Effector CD8-positive, alpha-beta T cell (primary cell): ENCODE measurements around the gene NXPE3.
A peak's percentile ranks its signal among the peaks of the same experiment; 100 is the strongest.
"Not testable (repeated sequence)": the region's sequence is repeated elsewhere in the genome, so short reads cannot be mapped to it uniquely, and the experiment has no call there.

ENCODE experiments used
- DNase-seq: peaks from one replicate; lab custom pipeline; 2025; lab: John Stamatoyannopoulos, UW
- total RNA-seq, 4 experiments: gene quantifications; one replicate each; lab custom pipeline; 2026; lab: John Stamatoyannopoulos, UW

Gene NXPE3
- 53.3 to 109 (median 80.7) reads per million in 4 experiments for total RNA-seq

- peak; percentile 90 for DNase-seq
Measured at GRCh38 chr3:101779047-101779821, at the start of gene NXPE3. NXPE3 (plus strand) TSS chr3:101779211; CDS start chr3:101785597, 6,386 bp downstream.

- DNase-seq: no peak
Measured at GRCh38 chr3:101729586-101729985, 49.4 kb upstream of the NXPE3 start.

- no peak for DNase-seq
Measured at GRCh38 chr3:101730839-101731238, 48.2 kb upstream of the NXPE3 start.

GRCh38 chr3:101732240-101732641 lies 46.8 kb upstream of the NXPE3 start:
- DNase-seq: no peak

DNA sequence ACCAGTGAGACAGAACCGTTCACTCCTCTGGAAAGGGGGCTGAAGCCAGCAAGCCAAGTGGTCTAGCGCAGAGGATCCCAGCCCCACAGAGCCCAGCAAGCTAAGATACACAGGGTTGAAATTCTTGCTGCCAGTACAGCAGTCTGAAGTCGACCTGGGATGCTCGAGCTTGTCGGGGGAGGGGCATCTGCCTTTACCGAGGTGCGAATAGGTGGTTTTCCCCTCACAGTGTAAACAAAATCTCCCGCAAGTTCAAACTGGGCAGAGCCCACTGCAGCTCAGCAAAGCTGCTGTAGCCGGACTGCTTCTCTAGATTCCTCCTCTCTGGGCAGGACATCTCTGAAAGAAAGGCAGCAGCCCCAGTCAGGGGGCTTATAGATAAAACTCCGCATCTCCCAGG lies 43.2 kb upstream of the NXPE3 start:
- no peak for DNase-seq

GRCh38 chr3:101741914-101742313 lies 37.1 kb upstream of the NXPE3 start:
- not testable (repeated sequence) for DNase-seq

DNA sequence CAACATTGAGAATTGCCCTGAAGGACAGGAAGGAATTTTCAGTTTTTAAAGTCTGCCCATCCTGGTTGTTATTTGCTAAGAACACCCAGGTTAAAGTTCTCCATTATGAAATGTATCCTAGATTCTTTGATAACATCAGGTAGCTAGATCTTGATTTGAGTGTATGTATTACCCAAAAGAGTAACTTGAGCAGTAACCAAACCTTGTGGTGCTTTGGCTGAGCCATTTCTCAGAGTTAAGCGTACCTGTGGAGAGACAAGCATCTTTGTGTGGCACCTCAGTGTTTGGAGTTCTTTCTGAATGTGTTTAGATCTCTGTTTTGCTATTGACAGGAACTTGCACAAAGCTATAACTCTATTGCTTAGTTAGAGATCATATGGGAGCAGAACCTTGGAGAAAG lies 34.2 kb upstream of the NXPE3 start:
- DNase-seq: no peak

DNA sequence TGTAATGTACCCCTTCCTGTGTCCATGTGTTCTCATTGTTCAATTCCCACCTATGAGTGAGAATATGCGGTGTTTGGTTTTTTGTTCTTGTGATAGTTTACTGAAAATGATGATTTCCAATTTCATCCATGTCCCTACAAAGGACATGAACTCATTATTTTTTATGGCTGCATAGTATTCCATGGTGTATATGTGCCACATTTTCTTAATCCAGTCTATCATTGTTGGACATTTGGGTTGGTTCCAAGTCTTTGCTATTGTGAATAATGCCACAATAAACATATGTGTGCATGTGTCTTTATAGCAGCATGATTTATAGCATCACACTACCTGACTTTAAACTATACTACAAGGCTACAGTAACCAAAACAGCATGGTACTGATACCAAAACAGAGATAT lies 33.1 kb upstream of the NXPE3 start:
- not testable (repeated sequence) for DNase-seq

GRCh38 chr3:101753386-101754113 lies 25.5 kb upstream of the NXPE3 start:
- not testable (repeated sequence) for DNase-seq

- DNase-seq: no peak
Measured at GRCh38 chr3:101758224-101758623, 20.8 kb upstream of the NXPE3 start.

GRCh38 chr3:101762041-101762646 lies 16.9 kb upstream of the NXPE3 start:
- DNase-seq: no peak

GRCh38 chr3:101777745-101778281 lies 1.2 kb upstream of the NXPE3 start:
- DNase-seq: not testable (repeated sequence)

DNA sequence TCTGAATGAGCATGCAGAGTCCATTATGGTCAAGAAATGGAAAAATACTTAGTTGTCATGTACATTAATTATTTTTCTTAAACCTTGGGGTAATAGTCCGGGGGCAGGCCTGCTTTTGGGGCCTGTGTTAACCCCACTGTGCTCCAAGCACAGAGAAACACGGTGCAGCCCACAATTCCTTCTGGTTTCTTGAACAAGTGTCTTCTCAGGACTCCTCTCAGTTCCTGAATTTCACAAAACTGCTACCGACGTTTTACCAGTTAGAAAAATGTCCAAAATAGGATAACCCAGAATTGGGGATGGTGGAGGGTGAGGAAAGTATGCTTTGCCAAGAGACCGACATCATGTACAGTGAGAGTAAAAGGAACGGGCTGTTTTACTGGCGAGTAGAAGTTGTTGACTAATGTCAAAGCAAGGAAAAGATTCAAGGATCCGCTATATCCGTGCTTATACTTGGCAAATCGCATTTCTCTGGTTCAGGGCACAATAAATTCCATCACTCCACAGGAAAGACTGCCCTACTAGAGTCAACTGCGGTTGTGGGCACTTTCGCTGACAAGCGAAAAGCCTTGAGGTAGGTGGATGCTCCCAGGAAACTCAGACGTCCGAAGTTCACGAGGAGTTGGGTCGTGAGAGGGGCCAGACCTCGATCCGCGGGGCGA lies 495 bp upstream of the NXPE3 start:
- no peak for DNase-seq

DNA sequence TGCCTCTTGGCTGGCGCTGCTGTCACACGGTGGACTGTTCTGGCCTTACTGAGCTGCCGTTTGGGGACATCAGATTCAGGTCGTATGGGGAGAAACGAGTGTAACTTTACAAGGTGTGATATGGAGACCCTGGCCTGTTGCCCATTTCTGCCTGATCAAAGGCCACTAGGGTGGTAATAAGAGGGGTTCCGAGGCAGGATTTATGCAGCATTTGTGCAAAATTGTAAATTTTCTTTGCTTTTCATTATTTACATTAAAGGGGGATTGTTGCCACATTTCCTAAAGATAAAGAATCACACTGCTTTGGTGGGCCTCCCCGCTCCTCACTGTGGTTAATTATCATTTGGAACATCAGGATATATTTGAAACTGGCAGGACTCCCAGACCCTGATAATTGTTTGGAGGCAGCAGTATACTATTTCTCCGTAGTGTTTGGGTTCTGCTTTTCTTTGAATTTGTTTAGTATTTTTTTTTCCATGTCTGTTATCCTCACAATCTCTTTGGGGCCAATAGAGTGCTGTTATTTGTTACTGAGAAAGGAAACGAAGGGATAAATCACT lies 891 bp downstream of the NXPE3 start:
- no peak for DNase-seq

- no peak for DNase-seq
Measured at GRCh38 chr3:101780661-101781060, 1.6 kb downstream of the NXPE3 start.

GRCh38 chr3:101781166-101781565 lies 2.2 kb downstream of the NXPE3 start:
- DNase-seq: no peak

- no peak for DNase-seq
Measured at GRCh38 chr3:101784855-101785613, 6.0 kb downstream of the NXPE3 start.

- no peak for DNase-seq
Measured at GRCh38 chr3:101791778-101792177, 12.8 kb downstream of the NXPE3 start.

- DNase-seq: no peak
Measured at GRCh38 chr3:101796077-101796680, 17.2 kb downstream of the NXPE3 start.

DNA sequence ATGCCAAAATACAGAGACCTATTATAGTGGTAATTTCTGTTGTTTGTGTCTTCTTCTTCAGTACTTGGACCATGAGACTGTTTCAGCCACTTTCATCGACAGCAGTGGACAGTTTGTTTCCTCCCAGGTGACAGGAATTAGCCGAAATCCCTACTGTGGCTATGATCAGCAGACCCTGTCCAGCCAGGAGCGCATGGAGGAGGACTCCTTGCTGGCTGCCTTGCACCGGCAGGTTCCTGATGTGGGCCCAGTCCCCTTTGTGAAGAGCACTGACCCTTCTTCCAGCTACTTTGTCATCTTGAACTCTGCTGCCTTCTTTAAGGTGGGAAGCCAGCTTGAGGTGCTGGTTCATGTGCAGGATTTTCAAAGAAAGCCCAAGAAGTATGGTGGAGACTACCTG lies 22.2 kb downstream of the NXPE3 start:
- DNase-seq: no peak
